Hepatocyte (in vitro differentiated cells): Measurements from ENCODE around the gene SLC25A21. TPM values are rescaled to one million over a fixed set of nuclear protein-coding genes. Genes with fewer than 3 reads are reported as not detected.
"Not testable (repeated sequence)": the region's sequence is repeated elsewhere in the genome, so short reads cannot be mapped to it uniquely, and the experiment has no call there.

Experiments used
- DNase-seq: peaks from one replicate; pipeline ENCODE4 v3.0.0-alpha.2; 2016; ENCODE audit warnings: low spot score
- H2AFZ ChIP-seq: fragments of 200-600 bp; sonication (generic); 2 replicates; pipeline ENCODE4 v1.6.0; 2016; ENCODE audit warnings: antibody characterized with exemption, mild to moderate bottlenecking
- H3K27ac ChIP-seq: fragments of 200-600 bp; sonication (generic); 2 replicates; pipeline ENCODE4 v1.5.1; 2016; ENCODE audit warnings: mild to moderate bottlenecking
- H3K27me3 ChIP-seq: fragments of 200-600 bp; sonication (generic); 2 replicates; pipeline ENCODE4 v1.6.1; 2016
- H3K36me3 ChIP-seq: fragments of 200-600 bp; sonication (generic); replicated peaks from 2 replicates; pipeline ENCODE4 v1.5.1; 2016; ENCODE audit warnings: low read depth; ENCODE audit not compliant: insufficient read depth
- H3K4me1 ChIP-seq: fragments of 200-600 bp; sonication (generic); 2 replicates; pipeline ENCODE4 v1.5.1; 2016; ENCODE audit warnings: mild to moderate bottlenecking, moderate library complexity; ENCODE audit not compliant: insufficient read depth
- H3K4me2 ChIP-seq: fragments of 200-600 bp; sonication (generic); 2 replicates; pipeline ENCODE4 v1.6.0; 2016
- H3K4me3 ChIP-seq: fragments of 200-600 bp; sonication (generic); 2 replicates; pipeline ENCODE4 v1.5.1; 2016; ENCODE audit warnings: mild to moderate bottlenecking
- H3K79me2 ChIP-seq: fragments of 200-600 bp; sonication (generic); 2 replicates; pipeline ENCODE4 v1.6.0; 2017; ENCODE audit warnings: mild to moderate bottlenecking
- H3K9me2 ChIP-seq: fragments of 200-600 bp; sonication (generic); replicated peaks from 2 replicates; pipeline ENCODE4 v1.6.0; 2017; ENCODE audit warnings: mild to moderate bottlenecking; ENCODE audit not compliant: insufficient read depth
- H3K9me3 ChIP-seq: fragments of 200-600 bp; sonication (generic); 2 replicates; pipeline ENCODE4 v1.5.1; 2016; ENCODE audit warnings: low read depth, mild to moderate bottlenecking
- H4K20me1 ChIP-seq: fragments of 200-600 bp; sonication (generic); 2 replicates; pipeline ENCODE4 v1.6.0; 2016; ENCODE audit warnings: mild to moderate bottlenecking; ENCODE audit not compliant: insufficient read depth, poor library complexity, severe bottlenecking
- CTCF ChIP-seq: fragments of 200-600 bp; sonication (generic); IDR thresholded peaks from 2 replicates; pipeline ENCODE4 v1.5.1; 2016; ENCODE audit warnings: antibody characterized with exemption, mild to moderate bottlenecking; ENCODE audit not compliant: poor library complexity
- EZH2 ChIP-seq: fragments of 200-600 bp; sonication (generic); IDR thresholded peaks from 2 replicates; pipeline ENCODE4 v1.6.1; 2016; ENCODE audit warnings: antibody characterized with exemption, mild to moderate bottlenecking, borderline replicate concordance
- EZH2phosphoT487 ChIP-seq: fragments of 200-600 bp; sonication (generic); IDR thresholded peaks from one replicate; pipeline ENCODE4 v1.6.1; 2018; ENCODE audit warnings: antibody characterized with exemption, mild to moderate bottlenecking, low read depth, moderate library complexity; ENCODE audit not compliant: unreplicated experiment, severe bottlenecking
- WGBS: methylation state at CpG from one replicate; pipeline ENCODE4 v1.1.6; 2016; ENCODE audit warnings: low lambda C conversion rate; ENCODE audit errors: missing lambda C conversion rate; 5-methylcytosine and 5-hydroxymethylcytosine counted together
- polyA plus RNA-seq: library from polyadenylated mRNA; unstranded; fragments of >200 nt; fragmentation: Nextera tagmentation; extraction: Ambion mirVana; gene quantifications from 2 replicates; pipeline ENCODE4 v1.2.1, GENCODE V29; 2016
- total RNA-seq: library from RNA; depleted of rRNA; stranded (reverse); fragments of >200 nt; gene quantifications from 2 replicates; pipeline ENCODE4 v1.2.3, GENCODE V29; 2014

Gene SLC25A21
- total and polyA plus RNA-seq, 2 experiments from 2014 or later, result 1.4 to 1.6 TPM

GRCh38 chr14:37153483-37153882 is 18.9 kb downstream of the SLC25A21 start:
- no peaks in the 10 kb centered on the region for H3K9me3 ChIP-seq
- no peak overlapping the region for H3K4me2 ChIP-seq
- DNase-seq, result no peak
- H3K36me3 ChIP-seq, result no peaks in the 10 kb centered on the region
- H2AFZ ChIP-seq, result no peak overlapping the region
- H3K4me3 ChIP-seq, result no peak overlapping the region
- TF ChIP-seq EZH2, result no peak
- TF ChIP-seq EZH2phosphoT487, result no peak
- no peak for TF ChIP-seq CTCF
- H3K79me2 ChIP-seq, result no peaks in the 10 kb centered on the region
- no peak overlapping the region for H3K27ac ChIP-seq
- no peaks in the 10 kb centered on the region for H3K4me1 ChIP-seq
- H3K9me2 ChIP-seq, result no peaks in the 10 kb centered on the region
- H3K27me3 ChIP-seq, result no peaks in the 10 kb centered on the region
- WGBS, result 92% methylated on average over 5 of the region's 5 CpGs
- H4K20me1 ChIP-seq, result no peaks in the 10 kb centered on the region

- H3K9me2 ChIP-seq, result no peaks in the 10 kb centered on the region
- H3K4me1 ChIP-seq, result no peaks in the 10 kb centered on the region
- 45% methylated on average over 1 of the region's 1 CpG for WGBS
- DNase-seq, result no peak
- H4K20me1 ChIP-seq, result no peaks in the 10 kb centered on the region
- no peak overlapping the region for H3K27ac ChIP-seq
- no peaks in the 10 kb centered on the region for H3K9me3 ChIP-seq
- H3K79me2 ChIP-seq, result no peaks in the 10 kb centered on the region
- no peak overlapping the region for H2AFZ ChIP-seq
- H3K27me3 ChIP-seq, result no peaks in the 10 kb centered on the region
- TF ChIP-seq CTCF (no peak), EZH2phosphoT487 (no peak), EZH2 (no peak)
- no peak overlapping the region for H3K4me3 ChIP-seq
- H3K36me3 ChIP-seq, result no peaks in the 10 kb centered on the region
- no peak overlapping the region for H3K4me2 ChIP-seq
Measured at GRCh38 chr14:37153005-37153404, 19.4 kb downstream of the SLC25A21 start.

GRCh38 chr14:37150414-37150813 is 22.0 kb downstream of the SLC25A21 start:
- H2AFZ ChIP-seq, result no peak overlapping the region
- no peaks in the 10 kb centered on the region for H3K27me3 ChIP-seq
- 4% methylated on average over 3 of the region's 3 CpGs for WGBS
- no peak overlapping the region for H3K4me2 ChIP-seq
- TF ChIP-seq EZH2 (no peak), CTCF (peak; percentile 78)
- no peak overlapping the region for H3K4me3 ChIP-seq
- no peaks in the 10 kb centered on the region for H4K20me1 ChIP-seq
- DNase-seq, result peak; percentile 56
- no peaks in the 10 kb centered on the region for H3K9me2 ChIP-seq
- no peaks in the 10 kb centered on the region for H3K9me3 ChIP-seq
- H3K79me2 ChIP-seq, result no peaks in the 10 kb centered on the region
- H3K27ac ChIP-seq, result no peak overlapping the region
- no peaks in the 10 kb centered on the region for H3K4me1 ChIP-seq
- no peaks in the 10 kb centered on the region for H3K36me3 ChIP-seq

GRCh38 chr14:37147310-37147880 is 25.0 kb downstream of the SLC25A21 start:
- WGBS, result 38% methylated on average over 1 of the region's 1 CpG
- Histone ChIP-seq H3K27me3 (no peaks in the 10 kb centered on the region), H3K4me3 (no peak overlapping the region), H3K79me2 (no peaks in the 10 kb centered on the region), H3K27ac (no peak overlapping the region), H3K9me2 (no peaks in the 10 kb centered on the region), H3K4me2 (no peak overlapping the region), H4K20me1 (no peaks in the 10 kb centered on the region), H3K4me1 (no peaks in the 10 kb centered on the region), H3K9me3 (no peaks in the 10 kb centered on the region), H3K36me3 (no peaks in the 10 kb centered on the region), H2AFZ (no peak overlapping the region)
- TF ChIP-seq CTCF (no peak), EZH2phosphoT487 (no peak), EZH2 (no peak)
- DNase-seq, result no peak

DNA sequence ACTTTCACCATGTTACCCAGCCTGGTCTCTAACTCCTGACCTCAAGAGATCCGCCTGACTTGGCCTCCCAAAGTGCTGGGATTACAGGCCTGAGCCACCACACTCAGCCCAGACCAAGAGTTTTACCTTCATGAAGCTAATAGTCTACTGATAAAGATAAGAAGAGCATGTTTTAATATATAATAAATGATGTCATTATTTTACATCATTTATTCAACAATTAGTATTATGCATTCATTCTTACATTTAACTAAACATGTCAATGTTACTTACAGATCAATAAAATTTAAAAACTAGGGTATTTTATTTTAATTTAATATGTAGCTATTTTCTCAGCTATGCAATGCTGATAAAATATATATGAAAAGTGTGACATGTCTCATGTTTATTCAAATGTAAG is 26.0 kb downstream of the SLC25A21 start:
- not testable (repeated sequence) for H3K4me3 ChIP-seq, H2AFZ ChIP-seq, H3K27me3 ChIP-seq, H4K20me1 ChIP-seq, H3K4me2 ChIP-seq, H3K4me1 ChIP-seq, DNase-seq, H3K9me3 ChIP-seq, H3K79me2 ChIP-seq, H3K9me2 ChIP-seq, H3K36me3 ChIP-seq, H3K27ac ChIP-seq
- 96% methylated on average over 1 of the region's 1 CpG for WGBS
